CD4-positive, alpha-beta memory T cell (primary cell): ENCODE data around the gene FNIP1. TPM values are rescaled to one million over a fixed set of nuclear protein-coding genes. Genes with fewer than 3 reads are reported as not detected.

ENCODE experiments used
- CTCF ChIA-PET: fragments of 350-600 bp; sonication (Branson Sonifier 250); formaldehyde crosslinking; loops from one replicate; lab custom pipeline; 2021; ENCODE audit warnings: inconsistent platforms; ENCODE audit not compliant: partially characterized antibody; lab: Charles Lee
- POLR2A ChIA-PET: fragments of 350-600 bp; sonication (Branson Sonifier 250); formaldehyde crosslinking; loops from one replicate; lab custom pipeline; 2021; ENCODE audit not compliant: partially characterized antibody; lab: Charles Lee
- DNase-seq, 5 donors: peaks; one replicate each; pipeline versions ENCODE4 v3.0.0 to v3.0.0-alpha.2; 2020 to 2022; ENCODE audit warnings: mixed read lengths in 1 of 5
- H3K27ac ChIP-seq: one replicate; pipeline ENCODE4 v1.7.0; 2013; ENCODE audit warnings: low read depth, low read length
- H3K27me3 ChIP-seq: 2 replicates; pipeline ENCODE4 v1.7.0; 2013; ENCODE audit warnings: mild to moderate bottlenecking, low read length, moderate library complexity; ENCODE audit not compliant: insufficient read depth
- H3K36me3 ChIP-seq: 2 replicates; pipeline ENCODE4 v1.7.0; 2013; ENCODE audit warnings: mild to moderate bottlenecking, low read length, moderate library complexity; ENCODE audit not compliant: insufficient read depth
- H3K4me1 ChIP-seq: 2 replicates; pipeline ENCODE4 v1.7.0; 2013; ENCODE audit warnings: mild to moderate bottlenecking, low read length, moderate library complexity; ENCODE audit not compliant: insufficient read depth
- H3K4me3 ChIP-seq, 2 donors: one replicate each; pipeline ENCODE4 v1.7.0; 2013; ENCODE audit warnings: low read length in 2 of 2, mild to moderate bottlenecking in 1 of 2
- H3K9me3 ChIP-seq, 2 donors: one replicate each; pipeline ENCODE4 v1.7.0; 2013; ENCODE audit warnings: low read length in 2 of 2, control low read depth in 1 of 2; ENCODE audit not compliant: control insufficient read depth in 1 of 2
- H3K27ac Mint-ChIP-seq, 7 donors: one replicate each; pipeline ENCODE4 v1.8.0; 2020 to 2021; ENCODE audit warnings: mixed read lengths in 7 of 7, mild to moderate bottlenecking in 6 of 7, inconsistent platforms in 3 of 7, moderate library complexity in 3 of 7
- H3K27me3 Mint-ChIP-seq, 2 donors: one replicate each; pipeline ENCODE4 v1.8.0; 2020 to 2021; ENCODE audit warnings: mixed read lengths in 2 of 2
- H3K36me3 Mint-ChIP-seq, 2 donors: one replicate each; pipeline ENCODE4 v1.8.0; 2020 to 2021; ENCODE audit warnings: mixed read lengths in 2 of 2, inconsistent platforms in 1 of 2, mild to moderate bottlenecking in 1 of 2
- H3K4me1 Mint-ChIP-seq, 4 donors: one replicate each; pipeline ENCODE4 v1.8.0; 2020 to 2021; ENCODE audit warnings: mixed read lengths in 4 of 4, mild to moderate bottlenecking in 1 of 4
- H3K4me3 Mint-ChIP-seq, 8 donors: one replicate each; pipeline ENCODE4 v1.8.0; 2020 to 2021; ENCODE audit warnings: mixed read lengths in 8 of 8, mild to moderate bottlenecking in 7 of 8, moderate library complexity in 6 of 8, inconsistent platforms in 3 of 8
- H3K9me3 Mint-ChIP-seq, 8 donors: one replicate each; pipeline ENCODE4 v1.8.0; 2020 to 2021; ENCODE audit warnings: mixed read lengths in 8 of 8, mild to moderate bottlenecking in 5 of 8, inconsistent platforms in 3 of 8, moderate library complexity in 1 of 8
- intact Hi-C: fragments of 100-400 bp; cut with micrococcal nuclease; formaldehyde crosslinking; loops from one replicate; pipeline ENCODE4 v1.15.1; 2023
- polyA plus RNA-seq, 2 donors: library from polyadenylated mRNA; unstranded; fragments of 300-500 nt; fragmentation: Illumina TruSeq; gene quantifications; one replicate each; pipeline ENCODE4 v1.2.3, GENCODE V29; 2021
- total RNA-seq, 2 experiments: library from RNA; stranded (reverse); gene quantifications; one replicate each; pipeline ENCODE4 v1.2.3, GENCODE V29; 2021

FNIP1 gene
- total and polyA plus RNA-seq, 4 experiments from 2014 or later, result 8.2 to 35.9 (median 23.3) TPM

GRCh38 chr5:131637694-131638093, 159.1 kb downstream of the FNIP1 start:
- Mint-ChIP-seq H3K27me3 (no peaks in the 10 kb centered on the region), H3K27ac (no peak overlapping the region), H3K9me3 (peaks cover 0 to 2% (median 0%) of the 10 kb centered on the region in 8 donors), H3K4me1 (peaks cover 18 to 46% (median 29%) of the 10 kb centered on the region in 4 donors), H3K4me3 (peak overlapping the region in 1 of 8 donors; percentile 26), H3K36me3 (peaks cover under 1 to 16% of the 10 kb centered on the region in 2 donors)
- POLR2A ChIA-PET, result no interaction called here
- CTCF ChIA-PET, result interaction anchor here (1.2 kb wide), 1 partner anchor 48 kb away, joined by 3 read pairs; no protein-coding TSS in a partner anchor
- peaks cover 38% of the 10 kb centered on the region for H3K4me1 ChIP-seq
- H3K36me3 ChIP-seq, result no peaks in the 10 kb centered on the region
- no peak for DNase-seq
- H3K9me3 ChIP-seq, result no peaks in the 10 kb centered on the region
- H3K4me3 ChIP-seq, result no peak overlapping the region
- no peak overlapping the region for H3K27ac ChIP-seq
- intact Hi-C loops, result loop anchor here (10.0 kb wide), 1 partner anchor 473 kb away; the partner anchor contains the start of gene HINT1
- no peaks in the 10 kb centered on the region for H3K27me3 ChIP-seq

GRCh38 chr5:131635684-131636572, 160.9 kb downstream of the FNIP1 start:
- Mint-ChIP-seq H3K27ac (peak overlapping the region; percentile 97 to 100 (median 99)), H3K27me3 (no peaks in the 10 kb centered on the region), H3K36me3 (peaks cover 0 to 16% of the 10 kb centered on the region in 2 donors), H3K9me3 (peaks cover 0 to 2% (median 0%) of the 10 kb centered on the region in 8 donors), H3K4me3 (peak overlapping the region; percentile 92 to 99 (median 95)), H3K4me1 (peaks cover 18 to 46% (median 29%) of the 10 kb centered on the region in 4 donors)
- ChIA-PET POLR2A (interaction anchor here (0.6 to 1.5 kb wide), 29 partner anchors 9 to 466 kb away, joined by 3 to 35 read pairs (median 4); partner anchors contain the start of gene FNIP1), CTCF (interaction anchor here (0.7 to 1.4 kb wide), 5 partner anchors 30 to 371 kb away, joined by 3 to 9 read pairs (median 4); partner anchors contain the start of gene FNIP1)
- H3K4me1 ChIP-seq, result peaks cover 55% of the 10 kb centered on the region
- H3K36me3 ChIP-seq, result no peaks in the 10 kb centered on the region
- peak in 2 of 5 donors; percentile 45 to 48 for DNase-seq
- H3K4me3 ChIP-seq, result peak overlapping the region; percentile 79 to 98
- no peaks in the 10 kb centered on the region for H3K9me3 ChIP-seq
- H3K27me3 ChIP-seq, result no peaks in the 10 kb centered on the region
- intact Hi-C loops, result loop anchor here (1.0 to 10.0 kb wide), 6 partner anchors 47 to 471 kb away; partner anchors contain the start of genes FNIP1 and HINT1
- H3K27ac ChIP-seq, result peak overlapping the region; percentile 97

- Histone ChIP-seq H3K27me3 (no peaks in the 10 kb centered on the region), H3K27ac (peak within 1 kb of the TSS; percentile 97), H3K4me3 (peak within 1 kb of the TSS; percentile 79 to 98), H3K9me3 (no peaks in the 10 kb centered on the region), H3K36me3 (no peaks in the 10 kb centered on the region), H3K4me1 (peaks cover 57% of the 10 kb centered on the region)
- DNase-seq, result peak; percentile 95 to 99 (median 99)
- CTCF ChIA-PET, result interaction anchor here (0.7 to 1.4 kb wide), 5 partner anchors 30 to 372 kb away, joined by 3 to 9 read pairs (median 4); partner anchors contain the start of gene FNIP1
- H3K4me1 Mint-ChIP-seq, result peaks cover 17 to 40% (median 24%) of the 10 kb centered on the region in 4 donors
- POLR2A ChIA-PET, result interaction anchor here (0.6 to 1.5 kb wide), 23 partner anchors 8 to 467 kb away, joined by 3 to 35 read pairs (median 4); partner anchors contain the start of gene FNIP1
- peak within 1 kb of the TSS; percentile 92 to 99 (median 95) for H3K4me3 Mint-ChIP-seq
- peak within 1 kb of the TSS; percentile 97 to 100 (median 99) for H3K27ac Mint-ChIP-seq
- H3K36me3 Mint-ChIP-seq, result peaks cover 0 to 16% of the 10 kb centered on the region in 2 donors
- no peaks in the 10 kb centered on the region for H3K27me3 Mint-ChIP-seq
- intact Hi-C loops, result loop anchor here (1.0 to 10.0 kb wide), 6 partner anchors 46 to 470 kb away; partner anchors contain the start of genes FNIP1 and HINT1
- peaks cover 0 to 2% (median 0%) of the 10 kb centered on the region in 8 donors for H3K9me3 Mint-ChIP-seq
These were observed 161.7 kb downstream of the FNIP1 start, which contains the start of gene RAPGEF6 for GRCh38 chr5:131634996-131635683. RAPGEF6 (minus strand) TSS chr5:131635229; CDS start chr5:131635030, 199 bp downstream.

- Histone ChIP-seq H3K4me3 (peak overlapping the region; percentile 67 to 98), H3K36me3 (no peaks in the 10 kb centered on the region), H3K27me3 (no peaks in the 10 kb centered on the region), H3K4me1 (peaks cover 60% of the 10 kb centered on the region), H3K9me3 (no peaks in the 10 kb centered on the region), H3K27ac (peak overlapping the region; percentile 97)
- ChIA-PET CTCF (no interaction called here), POLR2A (no interaction called here)
- Mint-ChIP-seq H3K4me3 (peak overlapping the region; percentile 92 to 99 (median 95)), H3K4me1 (peaks cover 18 to 35% (median 23%) of the 10 kb centered on the region in 4 donors), H3K9me3 (peaks cover 0 to 2% (median 0%) of the 10 kb centered on the region in 8 donors), H3K27ac (peak overlapping the region; percentile 97 to 100 (median 99)), H3K36me3 (peaks cover 0 to 16% of the 10 kb centered on the region in 2 donors), H3K27me3 (no peaks in the 10 kb centered on the region)
- DNase-seq, result peak in 3 of 5 donors; percentile 73 to 83 (median 73)
- intact Hi-C loops, result loop anchor here (2.0 to 10.0 kb wide), 4 partner anchors 46 to 470 kb away; partner anchors contain the start of gene HINT1
These were observed 162.2 kb downstream of the FNIP1 start for GRCh38 chr5:131634666-131634995.

GRCh38 chr5:131634238-131634637, 162.6 kb downstream of the FNIP1 start:
- peaks cover under 1 to 16% of the 10 kb centered on the region in 2 donors for H3K36me3 Mint-ChIP-seq
- no peaks in the 10 kb centered on the region for H3K27me3 Mint-ChIP-seq
- peak overlapping the region; percentile 92 to 99 (median 95) for H3K4me3 Mint-ChIP-seq
- CTCF ChIA-PET, result interaction anchor here (1.1 kb wide), 1 partner anchor 374 kb away, joined by 4 read pairs; no protein-coding TSS in a partner anchor
- H3K4me1 ChIP-seq, result peaks cover 64% of the 10 kb centered on the region
- DNase-seq, result no peak
- POLR2A ChIA-PET, result no interaction called here
- peak overlapping the region; percentile 97 for H3K27ac ChIP-seq
- H3K27ac Mint-ChIP-seq, result peak overlapping the region; percentile 97 to 100 (median 99)
- H3K27me3 ChIP-seq, result no peaks in the 10 kb centered on the region
- H3K4me3 ChIP-seq, result peak overlapping the region; percentile 67 to 98
- intact Hi-C loops, result loop anchor here (2.0 to 10.0 kb wide), 4 partner anchors 45 to 469 kb away; partner anchors contain the start of gene HINT1
- H3K36me3 ChIP-seq, result no peaks in the 10 kb centered on the region
- no peaks in the 10 kb centered on the region for H3K9me3 ChIP-seq
- peaks cover 0 to 2% (median 0%) of the 10 kb centered on the region in 8 donors for H3K9me3 Mint-ChIP-seq
- H3K4me1 Mint-ChIP-seq, result peaks cover 17 to 32% (median 22%) of the 10 kb centered on the region in 4 donors

- no peaks in the 10 kb centered on the region for H3K36me3 ChIP-seq
- H3K9me3 ChIP-seq, result no peaks in the 10 kb centered on the region
- peaks cover 68% of the 10 kb centered on the region for H3K4me1 ChIP-seq
- peaks cover 4 to 16% of the 10 kb centered on the region in 2 donors for H3K36me3 Mint-ChIP-seq
- intact Hi-C loops, result loop anchor here (2.0 to 10.0 kb wide), 4 partner anchors 45 to 469 kb away; partner anchors contain the start of gene HINT1
- no peak for DNase-seq
- peaks cover 0 to 2% (median 0%) of the 10 kb centered on the region in 8 donors for H3K9me3 Mint-ChIP-seq
- no peaks in the 10 kb centered on the region for H3K27me3 Mint-ChIP-seq
- ChIA-PET CTCF (interaction anchor here (1.1 kb wide), 1 partner anchor 374 kb away, joined by 4 read pairs; no protein-coding TSS in a partner anchor), POLR2A (no interaction called here)
- no peaks in the 10 kb centered on the region for H3K27me3 ChIP-seq
- peak overlapping the region; percentile 92 to 99 (median 95) for H3K4me3 Mint-ChIP-seq
- H3K27ac Mint-ChIP-seq, result peak overlapping the region; percentile 97 to 100 (median 99)
- H3K4me1 Mint-ChIP-seq, result peaks cover 20 to 32% (median 23%) of the 10 kb centered on the region in 4 donors
- peak overlapping the region; percentile 67 to 98 for H3K4me3 ChIP-seq
- H3K27ac ChIP-seq, result peak overlapping the region; percentile 97
These were observed 163.0 kb downstream of the FNIP1 start for GRCh38 chr5:131633830-131634229.
